Stimulated activated CD4-positive, alpha-beta T cell treated with anti-CD3 and anti-CD28 coated beads, TNF-alpha, amount 100 ng/mL, for 1 hour (primary cell): Measurements from ENCODE around the gene SMPDL3B.

Experiments
- DNase-seq, 3 donors: peaks; one replicate each; pipeline ENCODE4 v3.0.0-alpha.2; 2020; ENCODE audit warnings: low read depth in 3 of 3, low spot score in 1 of 3

Gene SMPDL3B

GRCh38 chr1:27934818-27935549, at the start of gene SMPDL3B:
SMPDL3B (plus strand) TSS chr1:27935000; CDS start chr1:27935184, 184 bp downstream.
- no peak for DNase-seq

- DNase-seq: no peak
These were observed 49.7 kb upstream of the SMPDL3B start for GRCh38 chr1:27885114-27885528.

DNA sequence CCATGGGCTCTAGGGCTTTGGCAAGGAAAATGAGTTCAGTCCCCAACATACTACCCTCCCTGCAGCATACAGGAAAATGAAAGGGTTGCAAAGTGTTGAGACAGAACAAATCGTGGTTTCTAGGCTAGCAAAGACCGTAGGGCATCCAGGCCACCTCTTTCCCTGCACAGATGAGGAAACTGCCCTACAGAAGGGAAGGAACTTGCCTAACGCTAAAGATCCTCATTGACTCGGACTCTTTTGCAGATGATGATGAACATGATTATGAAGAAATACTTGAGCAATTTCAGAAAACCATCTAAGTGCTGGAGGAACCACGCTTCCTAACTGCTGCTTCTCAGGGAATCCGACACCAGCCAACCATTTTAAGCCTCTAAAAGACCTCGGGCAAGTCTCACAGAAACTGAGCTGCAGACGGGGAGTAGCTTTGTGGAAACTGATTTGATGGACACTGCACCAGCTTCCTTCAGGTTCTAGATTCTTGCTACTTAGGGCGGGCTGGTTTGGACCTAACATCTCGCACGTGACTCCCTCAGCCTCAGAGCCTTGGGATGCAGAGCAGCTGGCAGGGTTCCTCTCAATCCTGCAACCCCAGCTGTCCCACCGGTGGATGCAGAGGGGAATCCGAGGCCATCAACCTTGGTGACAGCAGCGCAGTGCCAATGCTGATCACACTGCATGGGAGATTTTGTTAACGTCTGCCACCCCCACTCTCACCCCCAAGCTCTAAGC, 49.0 kb upstream of the SMPDL3B start:
- DNase-seq: no peak

DNA sequence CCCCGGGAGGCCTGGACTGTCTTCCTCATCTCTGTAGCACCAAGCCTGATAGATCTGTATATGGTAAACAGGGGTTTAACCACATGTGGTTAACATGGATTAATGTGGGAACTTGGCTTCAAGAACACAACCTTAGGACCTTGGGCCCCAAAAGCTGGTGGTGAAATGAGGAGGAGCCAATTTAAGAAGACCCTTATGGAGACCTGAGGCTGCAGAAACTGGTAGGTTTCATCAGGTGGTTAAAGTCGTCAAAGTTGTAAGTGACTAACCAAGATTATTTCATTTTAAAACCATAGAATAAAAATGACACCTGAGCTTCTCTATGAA, 48.5 kb upstream of the SMPDL3B start:
- no peak for DNase-seq

DNA sequence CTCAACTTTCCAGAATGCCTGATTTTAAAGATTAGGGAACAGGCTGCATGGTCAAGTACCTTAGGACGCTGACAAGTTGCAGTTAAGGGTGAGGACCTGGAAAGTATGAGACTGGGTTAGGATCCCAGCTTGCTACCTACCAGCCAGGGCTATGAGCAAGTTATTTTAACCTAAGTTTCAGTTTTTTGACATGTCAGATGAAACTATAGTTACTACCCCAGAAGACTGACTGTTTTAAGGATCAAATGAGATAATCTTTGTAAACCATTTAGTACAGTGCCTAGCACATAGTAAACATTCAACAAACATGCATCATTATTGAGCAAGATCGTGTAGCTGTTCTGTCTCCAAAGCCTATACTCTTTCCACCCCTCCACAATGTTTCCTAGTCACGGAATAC, 48.1 kb upstream of the SMPDL3B start:
- DNase-seq: no peak

- no peak for DNase-seq
These were observed 47.4 kb upstream of the SMPDL3B start for GRCh38 chr1:27887215-27888021.

GRCh38 chr1:27889506-27889905, 45.3 kb upstream of the SMPDL3B start:
- no peak for DNase-seq

DNA sequence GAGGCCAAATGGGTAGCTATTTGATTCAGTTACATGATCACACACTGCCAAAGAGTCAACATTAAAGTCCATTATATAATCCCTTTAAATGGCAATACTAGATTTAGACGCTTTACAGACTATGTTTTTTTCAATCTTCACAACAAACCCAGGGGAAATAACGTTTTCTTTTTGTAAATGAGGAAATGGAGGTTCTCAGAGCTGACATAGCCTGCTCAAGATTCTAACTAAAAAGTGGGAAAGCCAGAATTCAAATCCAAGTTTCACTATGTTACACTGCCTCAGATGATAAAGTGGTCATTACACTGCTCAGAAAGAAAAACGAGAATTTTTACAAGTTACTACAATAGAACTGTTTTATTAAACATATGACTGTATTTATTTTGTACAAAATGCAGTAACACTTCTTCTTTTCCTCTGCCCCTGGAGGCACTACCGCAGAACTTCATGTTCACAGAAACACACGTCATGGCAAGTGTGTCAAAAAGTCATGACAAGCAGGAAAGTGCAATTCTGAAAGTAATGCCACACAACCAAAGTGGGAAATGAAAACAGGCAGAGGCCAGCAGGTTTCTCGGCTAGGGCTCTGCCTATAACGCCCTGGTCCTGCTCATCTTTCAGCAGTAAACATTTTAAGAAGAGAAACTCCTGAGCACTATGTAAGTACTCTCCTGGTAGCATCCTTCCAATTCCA, 43.5 kb upstream of the SMPDL3B start:
- DNase-seq: no peak

GRCh38 chr1:27894521-27894920, 40.3 kb upstream of the SMPDL3B start:
- DNase-seq: no peak

- DNase-seq: no peak
These were observed 28.0 kb upstream of the SMPDL3B start for GRCh38 chr1:27906759-27907158.

DNA sequence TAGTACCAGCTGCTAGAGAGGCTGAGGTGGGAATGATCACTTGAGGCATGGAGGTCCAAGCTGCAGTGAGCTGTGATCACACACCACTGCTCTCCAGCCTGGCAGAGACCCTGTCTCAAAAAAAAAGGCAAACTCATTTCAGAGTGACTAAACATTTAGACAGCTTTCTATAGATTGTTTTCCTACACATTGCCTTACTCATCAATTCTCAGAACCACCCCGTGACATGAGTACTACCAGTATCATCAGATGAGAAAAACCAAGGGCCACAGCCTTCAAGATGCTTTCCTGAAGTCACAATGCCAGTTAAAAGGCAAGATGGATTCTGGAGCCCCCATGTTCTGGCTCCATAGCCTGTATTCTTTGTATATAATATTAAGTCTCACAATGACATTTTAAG, 22.4 kb upstream of the SMPDL3B start:
- DNase-seq: no peak

- no peak for DNase-seq
These were observed 19.7 kb upstream of the SMPDL3B start for GRCh38 chr1:27915082-27915575.

GRCh38 chr1:27922272-27922671, 12.5 kb upstream of the SMPDL3B start:
- no peak for DNase-seq

DNA sequence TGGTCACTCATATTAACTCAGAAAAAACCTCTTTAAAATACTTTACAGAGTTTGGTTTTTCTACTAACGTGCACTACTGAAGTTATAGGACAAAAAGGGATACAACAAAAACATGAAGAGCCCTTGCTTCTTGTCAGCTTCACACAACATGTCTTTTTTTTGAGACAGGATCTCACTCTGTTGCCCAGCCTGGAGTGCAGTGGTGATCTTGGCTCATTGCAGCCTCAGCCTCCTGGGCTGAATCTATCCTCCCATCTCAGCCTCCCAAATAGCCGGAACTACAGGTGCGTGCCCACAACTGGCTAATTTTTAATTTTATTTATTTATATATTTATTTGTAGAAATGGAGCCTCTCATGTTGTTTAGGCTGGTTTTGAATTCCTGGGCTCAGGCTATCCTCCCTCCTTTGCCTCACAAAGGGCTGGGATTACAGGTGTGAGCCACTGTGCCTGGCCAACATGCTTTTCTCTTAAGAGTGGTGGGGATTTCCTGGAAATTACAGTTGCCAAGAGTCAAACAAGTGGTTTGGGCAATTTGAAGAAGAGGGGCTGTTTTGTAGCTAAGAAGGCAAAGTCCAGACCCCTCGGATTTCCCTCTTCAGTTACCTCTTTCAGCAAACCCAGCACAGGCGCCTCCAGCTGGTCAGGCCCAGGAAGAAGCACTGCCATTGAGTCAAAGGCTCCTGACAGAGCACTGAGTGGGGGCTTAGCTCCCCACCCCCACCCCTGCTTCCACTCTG, 6.4 kb upstream of the SMPDL3B start:
- DNase-seq: no peak

DNA sequence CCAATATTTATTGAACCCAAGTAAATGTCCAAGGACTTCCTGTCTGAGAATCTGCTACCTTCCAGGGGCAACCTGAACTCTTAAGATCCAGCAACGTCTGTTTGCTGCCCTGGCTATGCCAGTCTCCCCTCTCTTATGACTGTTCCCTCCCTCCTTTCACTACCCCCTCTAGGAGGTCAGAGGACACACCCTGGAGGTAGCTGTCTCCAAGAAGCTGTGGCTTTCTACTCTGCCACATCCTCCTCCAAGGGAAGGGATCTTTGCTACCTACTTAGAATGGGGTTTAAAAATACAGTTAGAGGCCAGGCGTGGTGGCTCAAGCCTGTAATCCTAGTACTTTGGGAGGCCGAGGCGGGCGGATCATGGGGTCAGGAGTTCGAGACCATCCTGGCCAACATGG, 3.6 kb upstream of the SMPDL3B start:
- no peak for DNase-seq

DNA sequence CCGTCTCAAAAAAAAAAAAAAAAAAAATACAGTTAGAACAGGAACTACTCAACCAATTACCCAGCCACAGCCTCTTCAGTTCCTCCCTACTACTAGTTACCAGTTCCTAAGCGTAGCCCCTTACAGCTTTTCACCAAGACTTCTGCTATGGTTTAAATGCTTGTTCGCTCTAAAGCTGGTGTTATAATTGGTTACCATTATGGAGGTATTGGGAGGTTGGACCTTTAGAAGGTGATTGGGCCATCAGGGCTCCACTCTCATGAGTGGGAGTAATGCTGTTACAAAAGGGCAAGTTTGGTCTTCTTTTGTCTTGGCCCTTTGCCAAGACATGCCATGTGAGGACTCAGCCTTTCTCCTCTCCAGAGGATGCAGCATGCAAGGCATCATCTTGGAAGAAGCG, 3.0 kb upstream of the SMPDL3B start:
- no peak for DNase-seq

- no peak for DNase-seq
These were observed 921 bp downstream of the SMPDL3B start for GRCh38 chr1:27935721-27936120.

- no peak for DNase-seq
These were observed 1.6 kb downstream of the SMPDL3B start for GRCh38 chr1:27936370-27936769.

- DNase-seq: no peak
These were observed 2.7 kb downstream of the SMPDL3B start for GRCh38 chr1:27937524-27937836.

GRCh38 chr1:27938488-27938887, 3.7 kb downstream of the SMPDL3B start:
- no peak for DNase-seq

- peak; percentile 41 to 59 (median 50) for DNase-seq
These were observed 5.5 kb downstream of the SMPDL3B start for GRCh38 chr1:27940297-27940696.
